ENCODE measurements around the gene GYS2. TPM values are rescaled to one million over a fixed set of nuclear protein-coding genes. Genes with fewer than 3 reads are reported as not detected.

Gene GYS2
- total RNA-seq, 2 donors from 2014 or later = not detected

DNA sequence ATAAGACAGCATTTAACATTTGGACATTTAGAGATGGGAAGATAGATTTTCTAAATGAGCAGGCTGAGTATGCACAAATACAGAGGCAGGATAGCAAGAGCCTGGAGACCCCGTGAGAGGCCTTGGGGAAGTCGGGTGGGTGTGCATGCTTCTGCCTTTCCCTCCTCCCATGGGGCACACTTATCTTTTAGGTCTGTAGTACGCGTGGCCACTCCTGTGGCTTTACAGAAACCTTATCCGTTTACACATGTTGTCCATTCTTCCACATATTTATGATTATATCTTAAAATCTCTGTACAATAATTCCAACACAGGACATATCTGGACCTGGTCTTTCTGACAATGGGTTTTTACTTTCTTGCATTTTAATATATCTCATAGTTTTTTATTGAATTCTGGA, 33.6 kb downstream of the GYS2 start:
- Histone ChIP-seq H3K27ac (no peak overlapping the region), H3K4me1 (no peaks in the 10 kb centered on the region), H3K27me3 (no peaks in the 10 kb centered on the region), H3K36me3 (no peaks in the 10 kb centered on the region), H3K4me3 (no peak overlapping the region), H3K9me3 (no peaks in the 10 kb centered on the region)
- DNase-seq (ENCODE audit: low spot score) = no peak
- TF ChIP-seq, protein P1, sequence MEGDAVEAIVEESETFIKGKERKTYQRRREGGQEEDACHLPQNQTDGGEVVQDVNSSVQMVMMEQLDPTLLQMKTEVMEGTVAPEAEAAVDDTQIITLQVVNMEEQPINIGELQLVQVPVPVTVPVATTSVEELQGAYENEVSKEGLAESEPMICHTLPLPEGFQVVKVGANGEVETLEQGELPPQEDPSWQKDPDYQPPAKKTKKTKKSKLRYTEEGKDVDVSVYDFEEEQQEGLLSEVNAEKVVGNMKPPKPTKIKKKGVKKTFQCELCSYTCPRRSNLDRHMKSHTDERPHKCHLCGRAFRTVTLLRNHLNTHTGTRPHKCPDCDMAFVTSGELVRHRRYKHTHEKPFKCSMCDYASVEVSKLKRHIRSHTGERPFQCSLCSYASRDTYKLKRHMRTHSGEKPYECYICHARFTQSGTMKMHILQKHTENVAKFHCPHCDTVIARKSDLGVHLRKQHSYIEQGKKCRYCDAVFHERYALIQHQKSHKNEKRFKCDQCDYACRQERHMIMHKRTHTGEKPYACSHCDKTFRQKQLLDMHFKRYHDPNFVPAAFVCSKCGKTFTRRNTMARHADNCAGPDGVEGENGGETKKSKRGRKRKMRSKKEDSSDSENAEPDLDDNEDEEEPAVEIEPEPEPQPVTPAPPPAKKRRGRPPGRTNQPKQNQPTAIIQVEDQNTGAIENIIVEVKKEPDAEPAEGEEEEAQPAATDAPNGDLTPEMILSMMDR (IDR thresholded peaks at IDR 0.05) = no peak

DNA sequence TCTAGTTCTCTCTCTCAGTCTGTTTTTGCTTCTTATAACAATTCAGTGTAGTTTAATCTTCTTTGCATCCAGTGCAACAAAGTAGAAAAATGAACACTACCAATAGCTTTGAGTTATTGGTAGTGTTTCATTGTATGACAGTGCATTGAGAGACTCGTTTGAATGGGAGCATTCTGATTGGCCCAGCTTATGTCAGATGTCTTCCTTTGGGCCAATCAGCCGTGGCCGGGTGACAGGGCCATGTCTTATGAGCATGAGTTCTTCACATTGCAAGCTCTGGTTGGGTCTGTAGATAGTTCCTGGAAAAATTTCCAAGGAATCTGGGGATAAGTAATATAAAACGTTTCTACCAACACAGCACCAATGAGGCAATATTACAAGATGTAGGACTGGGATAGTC, 36.5 kb downstream of the GYS2 start:
- Histone ChIP-seq H3K27me3 (no peaks in the 10 kb centered on the region), H3K36me3 (no peaks in the 10 kb centered on the region), H3K4me3 (no peak overlapping the region), H3K27ac (no peak overlapping the region), H3K4me1 (no peaks in the 10 kb centered on the region), H3K9me3 (no peaks in the 10 kb centered on the region)
- no peak for DNase-seq (ENCODE audit: low spot score)
- TF ChIP-seq, protein P1 (IDR thresholded peaks at IDR 0.05) = no peak

DNA sequence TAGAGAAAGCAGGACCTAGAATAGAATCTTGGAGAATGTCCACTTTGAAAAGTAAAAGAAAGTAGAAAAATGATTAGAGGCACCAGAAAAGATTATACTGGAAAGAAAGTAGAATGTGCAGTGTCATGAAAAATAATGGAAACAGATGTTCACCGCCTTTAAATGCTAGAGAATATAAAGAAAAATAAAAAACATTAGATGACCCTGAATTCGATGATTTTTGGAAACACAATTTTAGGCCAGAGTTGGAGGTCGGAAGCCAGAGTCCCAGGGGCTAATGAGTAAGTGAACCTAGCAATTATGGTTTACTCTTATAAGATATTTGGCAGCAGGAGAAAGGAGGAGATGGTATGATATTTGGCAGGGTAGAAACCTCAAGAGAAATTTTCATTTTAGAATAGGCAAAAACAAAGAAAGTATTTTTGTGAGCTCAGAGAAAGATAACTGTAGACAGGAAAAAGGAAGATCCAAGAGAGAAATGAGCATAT, 37.7 kb downstream of the GYS2 start:
- H3K9me3 ChIP-seq = no peaks in the 10 kb centered on the region

DNA sequence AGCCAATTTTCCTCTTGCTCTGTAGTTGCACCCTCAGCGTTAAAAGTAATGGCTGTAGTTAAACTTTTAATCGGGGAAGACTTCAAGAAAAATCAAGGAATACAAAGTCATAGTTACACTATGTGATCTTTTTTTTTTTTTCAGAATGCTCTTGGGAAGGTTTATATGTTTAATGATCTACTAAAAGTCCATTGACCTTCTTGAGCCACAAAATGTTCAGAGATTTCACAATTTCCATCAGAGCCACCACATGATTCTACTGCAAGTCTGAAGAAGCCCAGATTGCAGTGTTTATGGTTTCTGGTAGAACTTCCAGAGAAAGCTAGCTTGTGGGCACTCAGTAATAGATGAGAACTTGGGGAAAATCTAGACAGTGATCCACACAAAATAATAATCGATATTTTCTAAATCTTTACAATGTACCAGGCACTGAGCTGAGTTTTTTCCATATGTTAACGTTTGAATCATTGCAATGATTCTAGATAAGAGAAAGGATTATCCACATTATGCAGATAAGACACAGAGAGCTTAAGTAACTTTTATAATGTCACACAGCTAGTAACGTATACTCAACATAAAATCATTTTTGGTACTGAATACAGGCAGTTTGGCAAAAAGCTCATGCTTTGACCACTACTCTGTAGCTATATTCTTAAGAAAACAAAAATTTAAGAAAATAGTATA, 38.3 kb downstream of the GYS2 start:
- H3K4me1 ChIP-seq = no peaks in the 10 kb centered on the region
- H3K27ac ChIP-seq = no peak overlapping the region
- no peaks in the 10 kb centered on the region for H3K27me3 ChIP-seq
- no peaks in the 10 kb centered on the region for H3K36me3 ChIP-seq
- TF ChIP-seq, protein P1 (IDR thresholded peaks at IDR 0.05) = no peak
- DNase-seq (ENCODE audit: low spot score) = no peak
- H3K9me3 ChIP-seq = no peaks in the 10 kb centered on the region
- H3K4me3 ChIP-seq = no peak overlapping the region

More for the DNA sequence above, 37.7 kb downstream of the GYS2 start:
- no peak for DNase-seq (ENCODE audit: low spot score)
- H3K4me3 ChIP-seq = no peak overlapping the region
- H3K27ac ChIP-seq = no peak overlapping the region
- no peaks in the 10 kb centered on the region for H3K27me3 ChIP-seq
- H3K4me1 ChIP-seq = no peaks in the 10 kb centered on the region
- no peaks in the 10 kb centered on the region for H3K36me3 ChIP-seq
- TF ChIP-seq, protein P1 (IDR thresholded peaks at IDR 0.05) = no peak

DNA sequence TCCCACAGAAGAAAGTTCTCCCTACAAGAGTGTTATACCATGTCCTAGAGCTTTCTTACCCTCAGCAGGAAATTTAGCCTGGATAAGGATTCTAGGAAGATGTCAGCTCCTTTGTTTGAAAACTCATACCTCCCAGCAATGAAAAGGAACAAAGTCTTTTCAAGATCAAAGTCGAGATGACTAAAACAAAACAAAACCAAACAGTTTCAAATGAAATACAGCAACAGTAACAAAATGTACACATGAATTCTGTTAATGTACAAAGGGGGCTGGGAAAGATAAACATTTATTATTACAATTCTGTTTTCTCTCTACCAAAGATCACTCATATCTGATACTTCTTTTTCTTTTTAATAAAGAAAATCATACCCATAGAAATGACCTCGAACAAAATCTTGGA, 41.8 kb downstream of the GYS2 start:
- Histone ChIP-seq H3K4me3 (no peak overlapping the region), H3K36me3 (no peaks in the 10 kb centered on the region), H3K27ac (no peak overlapping the region), H3K4me1 (no peaks in the 10 kb centered on the region), H3K9me3 (no peaks in the 10 kb centered on the region), H3K27me3 (no peaks in the 10 kb centered on the region)
- TF ChIP-seq, protein P1 (IDR thresholded peaks at IDR 0.05) = no peak
- DNase-seq (ENCODE audit: low spot score) = no peak

DNA sequence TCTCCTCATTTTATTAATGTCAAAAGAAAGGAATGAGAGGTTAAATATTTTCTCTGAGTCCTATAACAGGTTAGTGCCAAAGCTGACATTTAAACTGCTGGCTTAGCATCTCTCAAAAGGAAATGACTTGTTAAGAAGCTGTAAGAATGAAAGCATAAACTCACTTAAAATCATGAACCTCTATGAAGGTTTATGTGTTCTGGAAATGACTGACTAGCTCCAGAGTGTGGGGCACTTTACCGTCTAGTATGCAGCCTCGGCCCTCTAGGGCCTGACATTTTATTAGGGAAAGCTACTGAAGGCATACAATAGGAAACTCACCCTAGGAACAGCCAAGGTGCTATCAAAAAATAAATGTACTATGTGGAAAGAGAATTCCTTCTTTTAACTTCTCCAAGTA, 43.5 kb downstream of the GYS2 start:
- no peak for DNase-seq (ENCODE audit: low spot score)
- TF ChIP-seq, protein P1 (IDR thresholded peaks at IDR 0.05) = no peak
- no peaks in the 10 kb centered on the region for H3K9me3 ChIP-seq
- no peaks in the 10 kb centered on the region for H3K4me1 ChIP-seq
- H3K4me3 ChIP-seq = no peak overlapping the region
- H3K36me3 ChIP-seq = no peaks in the 10 kb centered on the region
- no peak overlapping the region for H3K27ac ChIP-seq
- no peaks in the 10 kb centered on the region for H3K27me3 ChIP-seq

Data from right atrium auricular region (tissue), 2 donors.